Colonic mucosa (tissue), 4 donors: Measurements from ENCODE around the gene CD8B2. TPM values are rescaled to one million over a fixed set of nuclear protein-coding genes. Genes with fewer than 3 reads are reported as not detected.
"Not testable (repeated sequence)": the region's sequence is repeated elsewhere in the genome, so short reads cannot be mapped to it uniquely, and the experiment has no call there.

Experiments
- DNase-seq: peaks from one replicate; pipeline ENCODE4 v3.0.0-alpha.2; 2020
- H3K27ac ChIP-seq: fragments of 200-600 bp; one replicate; pipeline ENCODE4 v1.8.0; 2021
- H3K27me3 ChIP-seq: fragments of 200-600 bp; one replicate; pipeline ENCODE4 v1.8.0; 2021
- H3K36me3 ChIP-seq: fragments of 200-600 bp; one replicate; pipeline ENCODE4 v1.8.0; 2021
- H3K4me1 ChIP-seq: fragments of 200-600 bp; one replicate; pipeline ENCODE4 v1.8.0; 2021; ENCODE audit warnings: mild to moderate bottlenecking
- H3K4me3 ChIP-seq: fragments of 200-600 bp; one replicate; pipeline ENCODE4 v1.8.0; 2021
- H3K9ac ChIP-seq, 2 donors: one replicate each; pipeline ENCODE4 v1.7.0; 2013; ENCODE audit warnings: control low read depth in 2 of 2, low read depth in 2 of 2, low read length in 2 of 2
- H3K9me3 ChIP-seq: fragments of 200-600 bp; one replicate; pipeline ENCODE4 v1.8.0; 2021
- intact Hi-C: fragments of 100-400 bp; cut with DNase I; formaldehyde crosslinking; loops from one replicate; pipeline ENCODE4 v1.14.1; 2022
- total RNA-seq, 2 donors: library from RNA; stranded (reverse); fragmentation: NEBNext Ultra II Directional in 1 of 2; extraction: Animal tissue kit (Norgen Biotek cat#: 25700) in 1 of 2; gene quantifications; one replicate each; pipeline ENCODE4 v1.2.1, GENCODE V29; 2021
- TF ChIP-seq, protein P1 (sequence below): fragments of 200-600 bp; IDR thresholded peaks from one replicate; pipeline ENCODE4 v1.8.0; 2022; ENCODE audit warnings: antibody characterized with exemption, mild to moderate bottlenecking
- donor health status: healthy.
- donor health status: DM: no; HTN: no; CAD: no.
- donor health status: DM: no; HTN: no; CAD: no.

Gene CD8B2
- total RNA-seq, 2 donors from 2014 or later = 0.22 TPM; not detected in 1

DNA sequence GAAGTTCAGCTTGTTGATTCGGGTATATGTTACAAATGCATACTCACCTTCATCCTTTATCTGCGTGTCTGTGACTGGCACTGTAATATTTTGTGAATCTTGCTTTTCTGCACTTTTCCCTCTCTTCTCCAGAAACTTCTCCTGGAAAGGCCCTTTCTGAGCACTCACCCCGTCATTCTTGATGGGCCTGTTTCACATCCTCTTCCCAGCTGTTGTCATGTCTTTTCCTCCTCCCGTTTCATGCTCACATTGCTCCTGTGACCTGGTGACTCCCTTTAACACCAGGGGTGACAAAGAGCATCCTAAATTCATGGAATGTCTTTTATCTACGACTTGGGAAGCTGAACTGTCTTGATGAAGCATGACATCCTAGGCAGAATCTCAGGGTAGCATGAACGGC, 65.8 kb downstream of the CD8B2 start:
- no peak for DNase-seq
- no peaks in the 10 kb centered on the region for H3K27me3 ChIP-seq
- H3K9me3 ChIP-seq = no peaks in the 10 kb centered on the region
- intact Hi-C loops = no loop called here
- H3K27ac ChIP-seq = no peak overlapping the region
- no peak overlapping the region for H3K9ac ChIP-seq
- no peaks in the 10 kb centered on the region for H3K36me3 ChIP-seq
- no peaks in the 10 kb centered on the region for H3K4me1 ChIP-seq
- H3K4me3 ChIP-seq = no peak overlapping the region
- TF ChIP-seq, protein P1, sequence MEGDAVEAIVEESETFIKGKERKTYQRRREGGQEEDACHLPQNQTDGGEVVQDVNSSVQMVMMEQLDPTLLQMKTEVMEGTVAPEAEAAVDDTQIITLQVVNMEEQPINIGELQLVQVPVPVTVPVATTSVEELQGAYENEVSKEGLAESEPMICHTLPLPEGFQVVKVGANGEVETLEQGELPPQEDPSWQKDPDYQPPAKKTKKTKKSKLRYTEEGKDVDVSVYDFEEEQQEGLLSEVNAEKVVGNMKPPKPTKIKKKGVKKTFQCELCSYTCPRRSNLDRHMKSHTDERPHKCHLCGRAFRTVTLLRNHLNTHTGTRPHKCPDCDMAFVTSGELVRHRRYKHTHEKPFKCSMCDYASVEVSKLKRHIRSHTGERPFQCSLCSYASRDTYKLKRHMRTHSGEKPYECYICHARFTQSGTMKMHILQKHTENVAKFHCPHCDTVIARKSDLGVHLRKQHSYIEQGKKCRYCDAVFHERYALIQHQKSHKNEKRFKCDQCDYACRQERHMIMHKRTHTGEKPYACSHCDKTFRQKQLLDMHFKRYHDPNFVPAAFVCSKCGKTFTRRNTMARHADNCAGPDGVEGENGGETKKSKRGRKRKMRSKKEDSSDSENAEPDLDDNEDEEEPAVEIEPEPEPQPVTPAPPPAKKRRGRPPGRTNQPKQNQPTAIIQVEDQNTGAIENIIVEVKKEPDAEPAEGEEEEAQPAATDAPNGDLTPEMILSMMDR = no peak

DNA sequence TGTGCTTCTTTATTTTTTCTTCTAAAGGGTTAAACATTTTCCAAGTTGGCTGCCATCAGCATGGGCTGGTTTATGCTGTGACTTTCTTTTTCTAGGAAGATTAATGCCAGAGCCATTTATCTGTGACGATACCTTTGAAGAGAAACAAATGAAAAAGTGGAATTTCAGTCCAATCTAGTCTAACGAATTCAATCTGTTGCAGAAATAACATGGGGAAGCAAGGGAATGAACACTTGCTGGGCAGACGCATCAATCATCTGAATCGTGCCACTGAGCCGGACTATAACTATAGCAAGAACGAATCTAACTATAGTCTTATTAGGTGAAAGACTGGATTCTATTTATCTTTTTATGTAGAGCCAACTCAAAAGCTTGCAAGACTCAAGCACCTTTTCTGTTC, 66.2 kb downstream of the CD8B2 start:
- intact Hi-C loops = no loop called here
- Histone ChIP-seq H3K9ac (no peak overlapping the region), H3K27ac (no peak overlapping the region), H3K36me3 (no peaks in the 10 kb centered on the region), H3K4me3 (no peak overlapping the region), H3K4me1 (no peaks in the 10 kb centered on the region), H3K9me3 (no peaks in the 10 kb centered on the region), H3K27me3 (no peaks in the 10 kb centered on the region)
- TF ChIP-seq, protein P1 = no peak
- no peak for DNase-seq

DNA sequence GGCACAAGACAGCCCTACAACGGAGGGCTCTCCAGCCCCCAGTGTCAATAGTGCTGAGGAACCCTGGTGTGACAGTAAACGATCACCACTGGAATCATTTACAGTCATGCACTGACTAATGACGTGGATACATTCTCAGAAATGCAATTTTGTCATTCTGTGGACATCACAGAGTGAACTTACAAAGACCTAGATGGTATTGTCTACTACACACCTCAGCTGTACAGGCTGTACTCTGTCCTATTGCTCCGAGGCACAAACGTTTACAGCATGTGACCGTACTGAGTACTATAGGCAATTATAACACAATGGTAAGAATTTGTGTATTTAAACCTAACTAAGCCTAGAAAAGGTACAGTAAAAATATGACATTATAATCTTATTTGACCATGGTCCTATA, 67.2 kb downstream of the CD8B2 start:
- no peak overlapping the region for H3K4me3 ChIP-seq
- H3K9ac ChIP-seq = no peak overlapping the region
- no peak overlapping the region for H3K27ac ChIP-seq
- H3K9me3 ChIP-seq = no peaks in the 10 kb centered on the region
- H3K4me1 ChIP-seq = no peaks in the 10 kb centered on the region
- H3K36me3 ChIP-seq = no peaks in the 10 kb centered on the region
- TF ChIP-seq, protein P1 = no peak
- H3K27me3 ChIP-seq = no peaks in the 10 kb centered on the region
- intact Hi-C loops = no loop called here
- no peak for DNase-seq

DNA sequence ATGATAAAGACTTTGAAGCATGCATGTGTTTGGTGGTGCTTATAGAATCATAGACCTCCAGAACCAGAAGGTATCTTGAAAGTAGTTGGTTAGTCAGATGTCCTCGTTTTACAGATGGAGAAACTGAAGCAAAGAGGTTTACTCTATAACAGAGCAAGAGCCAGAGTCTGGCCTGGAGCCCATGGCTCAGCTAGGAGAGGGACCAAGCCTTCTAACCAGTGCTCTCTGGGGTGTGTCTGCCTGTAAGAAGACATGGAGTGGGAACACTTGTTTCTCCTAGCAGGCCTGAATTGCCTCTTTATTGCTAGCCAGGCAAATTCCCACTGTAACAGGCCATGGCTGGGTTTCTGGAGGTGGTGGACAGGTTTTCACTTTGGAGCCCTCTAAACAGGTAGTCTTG, 67.9 kb downstream of the CD8B2 start:
- Histone ChIP-seq H3K4me1 (no peaks in the 10 kb centered on the region), H3K36me3 (no peaks in the 10 kb centered on the region), H3K9me3 (no peaks in the 10 kb centered on the region), H3K27ac (no peak overlapping the region), H3K27me3 (no peaks in the 10 kb centered on the region), H3K4me3 (no peak overlapping the region), H3K9ac (no peak overlapping the region)
- no peak for DNase-seq
- TF ChIP-seq, protein P1 = no peak
- intact Hi-C loops = no loop called here

DNA sequence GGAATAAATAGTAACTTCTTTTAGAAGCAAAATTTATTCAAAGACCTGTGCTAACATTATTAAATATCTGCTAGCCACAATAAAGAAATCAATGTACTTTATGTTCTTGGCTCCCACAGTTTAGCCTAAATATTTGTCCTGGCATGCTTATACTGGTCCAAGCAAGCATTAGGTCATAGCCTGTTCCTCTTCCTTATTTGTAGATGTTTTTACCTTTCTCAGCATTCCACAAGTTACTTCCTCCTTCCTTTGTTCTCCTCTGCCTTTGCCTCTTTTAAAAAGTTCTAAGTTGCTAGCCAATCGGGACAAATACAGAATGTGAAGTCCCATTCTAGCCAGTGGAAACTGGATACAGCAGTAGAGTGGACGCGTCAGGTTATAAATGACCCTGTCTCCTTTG, 72.6 kb downstream of the CD8B2 start:
- H3K27ac ChIP-seq, H3K4me1 ChIP-seq, H3K9me3 ChIP-seq, intact Hi-C loops, H3K4me3 ChIP-seq, H3K36me3 ChIP-seq, H3K27me3 ChIP-seq, DNase-seq, H3K9ac ChIP-seq: not testable (repeated sequence)

DNA sequence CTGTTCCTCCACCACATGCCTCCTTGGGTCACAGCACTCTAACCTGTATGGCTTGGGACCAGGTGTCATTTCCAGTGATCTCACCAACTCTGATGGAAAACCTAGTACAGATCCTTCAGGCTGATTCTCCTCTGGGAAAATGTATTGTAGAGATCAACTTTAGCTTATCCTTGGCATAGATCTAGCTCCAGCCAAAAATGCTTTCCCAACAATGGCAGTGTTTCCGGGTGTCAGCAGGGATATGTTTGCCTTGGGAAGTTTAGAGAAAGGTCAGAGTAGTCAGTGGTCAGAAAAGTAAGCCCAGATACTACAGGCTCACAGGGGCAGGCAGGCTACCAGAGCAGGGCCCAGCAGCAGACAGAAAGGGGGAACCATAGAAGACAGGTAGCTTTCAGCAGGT, 73.6 kb downstream of the CD8B2 start:
- no peaks in the 10 kb centered on the region for H3K4me1 ChIP-seq

More for the DNA sequence above, 73.6 kb downstream of the CD8B2 start:
- Histone ChIP-seq H3K36me3 (no peaks in the 10 kb centered on the region), H3K27me3 (no peaks in the 10 kb centered on the region), H3K9ac (no peak overlapping the region), H3K4me3 (no peak overlapping the region), H3K27ac (no peak overlapping the region), H3K9me3 (no peaks in the 10 kb centered on the region)
- TF ChIP-seq, protein P1 = no peak
- intact Hi-C loops = no loop called here
- no peak for DNase-seq
